Gastrocnemius medialis (tissue), 4 donors: ENCODE measurements around the gene PCID2.

Experiments used
- POLR2A ChIP-seq, 2 donors: fragments of 450-650 bp; IDR thresholded peaks; one replicate each; pipeline ENCODE4 v1.6.1; 2017; ENCODE audit warnings: antibody characterized with exemption in 2 of 2, mild to moderate bottlenecking in 2 of 2, moderate library complexity in 2 of 2
- TF ChIP-seq, protein P1 (sequence below), 5 experiments: fragments of 450-650 bp in 3 of 5; fragments of 200-600 bp in 2 of 5; sonication (generic) in 2 of 5; IDR thresholded peaks in 4 of 5; conservative IDR thresholded peaks in 1 of 5; 1 replicate in 4 of 5; 2 replicates in 1 of 5; pipeline ENCODE4 v1.5.1; 2016 to 2019; ENCODE audit warnings: antibody characterized with exemption in 5 of 5, mild to moderate bottlenecking in 3 of 5, moderate library complexity in 3 of 5

GRCh38 chr13:113203507-113204377, 4.7 kb downstream of the PCID2 start:
- TF ChIP-seq, protein P1, sequence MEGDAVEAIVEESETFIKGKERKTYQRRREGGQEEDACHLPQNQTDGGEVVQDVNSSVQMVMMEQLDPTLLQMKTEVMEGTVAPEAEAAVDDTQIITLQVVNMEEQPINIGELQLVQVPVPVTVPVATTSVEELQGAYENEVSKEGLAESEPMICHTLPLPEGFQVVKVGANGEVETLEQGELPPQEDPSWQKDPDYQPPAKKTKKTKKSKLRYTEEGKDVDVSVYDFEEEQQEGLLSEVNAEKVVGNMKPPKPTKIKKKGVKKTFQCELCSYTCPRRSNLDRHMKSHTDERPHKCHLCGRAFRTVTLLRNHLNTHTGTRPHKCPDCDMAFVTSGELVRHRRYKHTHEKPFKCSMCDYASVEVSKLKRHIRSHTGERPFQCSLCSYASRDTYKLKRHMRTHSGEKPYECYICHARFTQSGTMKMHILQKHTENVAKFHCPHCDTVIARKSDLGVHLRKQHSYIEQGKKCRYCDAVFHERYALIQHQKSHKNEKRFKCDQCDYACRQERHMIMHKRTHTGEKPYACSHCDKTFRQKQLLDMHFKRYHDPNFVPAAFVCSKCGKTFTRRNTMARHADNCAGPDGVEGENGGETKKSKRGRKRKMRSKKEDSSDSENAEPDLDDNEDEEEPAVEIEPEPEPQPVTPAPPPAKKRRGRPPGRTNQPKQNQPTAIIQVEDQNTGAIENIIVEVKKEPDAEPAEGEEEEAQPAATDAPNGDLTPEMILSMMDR (IDR thresholded peaks at IDR 0.05 in 4 of 5, conservative IDR thresholded peaks at IDR 0.05 in 1 of 5), result no peak
- no peak for TF ChIP-seq POLR2A (IDR thresholded peaks at IDR 0.05)
